Dermis lymphatic vessel endothelial cell (primary cell): Measurements from ENCODE around the gene SLC28A3. TPM values are rescaled to one million over a fixed set of nuclear protein-coding genes. Genes with fewer than 3 reads are reported as not detected.

Experiments used
- total RNA-seq: library from RNA; depleted of rRNA; stranded (reverse); fragments of >200 nt; gene quantifications from 2 replicates; pipeline ENCODE4 v1.2.1, GENCODE V29; 2014

The SLC28A3 gene, protein sequence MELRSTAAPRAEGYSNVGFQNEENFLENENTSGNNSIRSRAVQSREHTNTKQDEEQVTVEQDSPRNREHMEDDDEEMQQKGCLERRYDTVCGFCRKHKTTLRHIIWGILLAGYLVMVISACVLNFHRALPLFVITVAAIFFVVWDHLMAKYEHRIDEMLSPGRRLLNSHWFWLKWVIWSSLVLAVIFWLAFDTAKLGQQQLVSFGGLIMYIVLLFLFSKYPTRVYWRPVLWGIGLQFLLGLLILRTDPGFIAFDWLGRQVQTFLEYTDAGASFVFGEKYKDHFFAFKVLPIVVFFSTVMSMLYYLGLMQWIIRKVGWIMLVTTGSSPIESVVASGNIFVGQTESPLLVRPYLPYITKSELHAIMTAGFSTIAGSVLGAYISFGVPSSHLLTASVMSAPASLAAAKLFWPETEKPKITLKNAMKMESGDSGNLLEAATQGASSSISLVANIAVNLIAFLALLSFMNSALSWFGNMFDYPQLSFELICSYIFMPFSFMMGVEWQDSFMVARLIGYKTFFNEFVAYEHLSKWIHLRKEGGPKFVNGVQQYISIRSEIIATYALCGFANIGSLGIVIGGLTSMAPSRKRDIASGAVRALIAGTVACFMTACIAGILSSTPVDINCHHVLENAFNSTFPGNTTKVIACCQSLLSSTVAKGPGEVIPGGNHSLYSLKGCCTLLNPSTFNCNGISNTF
- total RNA-seq, result under 0.01 TPM in 1 of 2 replicates, not detected in the other

GRCh38 chr9:84340535-84340934, at the start of gene SLC28A3:
TSS of gene SLC28A3 (minus strand) at chr9:84340758. CDS start at chr9:84340633, 125 bp downstream.

